ENCODE data around the gene SYNPO. TPM values are rescaled to one million over a fixed set of nuclear protein-coding genes. Genes with fewer than 3 reads are reported as not detected.

Gene SYNPO
- total RNA-seq, 1 donor from 2014 or later = 40.2 TPM

DNA sequence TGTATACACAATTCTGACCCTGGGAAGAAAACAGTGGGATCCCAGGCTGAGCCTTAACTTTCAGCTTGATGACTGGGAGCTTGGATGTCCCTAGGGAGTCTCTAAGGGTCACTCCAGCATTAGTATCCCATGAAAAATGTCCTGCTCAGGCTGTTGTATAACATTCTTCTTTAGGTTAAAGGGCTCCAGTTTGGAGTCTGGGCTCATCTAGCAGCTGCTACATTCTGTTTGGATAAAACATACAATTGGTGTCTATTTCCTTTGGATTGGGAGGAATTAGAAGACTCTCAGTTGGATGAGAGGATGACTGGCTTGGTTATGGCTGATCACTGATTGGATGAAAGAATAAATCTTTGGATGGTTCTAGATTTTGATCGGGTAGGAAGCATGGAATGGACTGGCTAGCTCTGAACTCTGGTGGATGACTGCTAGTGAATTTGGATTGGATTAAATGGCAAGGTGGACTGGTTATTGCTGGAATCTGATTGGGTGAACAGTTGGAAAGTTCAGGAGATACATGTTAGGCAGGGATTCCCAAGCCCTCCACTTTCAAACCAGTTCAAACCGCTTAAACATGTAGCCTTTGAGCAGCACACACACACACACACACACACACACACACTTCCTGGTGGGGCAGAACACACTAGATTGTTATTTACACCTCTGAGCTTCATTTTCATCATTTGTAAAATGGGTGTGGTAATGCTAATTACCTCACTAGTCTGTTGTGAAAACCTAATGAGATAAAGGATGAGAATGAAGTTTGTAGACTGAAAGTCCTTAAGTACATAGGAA, 13.5 kb downstream of the SYNPO start:
- no peak overlapping the region for H2AFZ ChIP-seq (ENCODE audit: low read depth, low read length)
- peaks cover 29% of the 10 kb centered on the region for H3K79me2 ChIP-seq (ENCODE audit: insufficient read depth, low read length)
- Mint-ChIP-seq H3K36me3 (ENCODE audit: low read depth, unreplicated experiment) (peaks cover 24% of the 10 kb centered on the region), H3K4me1 (ENCODE audit: low read depth, unreplicated experiment) (peaks cover 26% of the 10 kb centered on the region), H3K4me3 (ENCODE audit: unreplicated experiment) (no peak overlapping the region), H3K27ac (ENCODE audit: unreplicated experiment) (no peak overlapping the region), H3K9me3 (ENCODE audit: unreplicated experiment) (peaks cover 3% of the 10 kb centered on the region), H3K27me3 (ENCODE audit: low read depth, unreplicated experiment) (peaks cover 19% of the 10 kb centered on the region)
- H3K4me1 ChIP-seq (ENCODE audit: insufficient read depth, low read length) = peaks cover 28% of the 10 kb centered on the region
- no peak overlapping the region for H3K4me2 ChIP-seq (ENCODE audit: low read length)
- H4K20me1 ChIP-seq (ENCODE audit: insufficient read depth, low read length) = peaks cover 67% of the 10 kb centered on the region
- H3K27ac ChIP-seq (ENCODE audit: low read depth, low read length) = no peak overlapping the region
- peaks cover 3% of the 10 kb centered on the region for H3K36me3 ChIP-seq (ENCODE audit: insufficient read depth, low read length)
- H3K4me3 ChIP-seq (ENCODE audit: insufficient read depth, low read depth, low read length) = no peak overlapping the region
- no peak for TF ChIP-seq EZH2 (IDR thresholded peaks at IDR 0.05; ENCODE audit: insufficient read depth, low read length)
- TF ChIP-seq, protein P1, sequence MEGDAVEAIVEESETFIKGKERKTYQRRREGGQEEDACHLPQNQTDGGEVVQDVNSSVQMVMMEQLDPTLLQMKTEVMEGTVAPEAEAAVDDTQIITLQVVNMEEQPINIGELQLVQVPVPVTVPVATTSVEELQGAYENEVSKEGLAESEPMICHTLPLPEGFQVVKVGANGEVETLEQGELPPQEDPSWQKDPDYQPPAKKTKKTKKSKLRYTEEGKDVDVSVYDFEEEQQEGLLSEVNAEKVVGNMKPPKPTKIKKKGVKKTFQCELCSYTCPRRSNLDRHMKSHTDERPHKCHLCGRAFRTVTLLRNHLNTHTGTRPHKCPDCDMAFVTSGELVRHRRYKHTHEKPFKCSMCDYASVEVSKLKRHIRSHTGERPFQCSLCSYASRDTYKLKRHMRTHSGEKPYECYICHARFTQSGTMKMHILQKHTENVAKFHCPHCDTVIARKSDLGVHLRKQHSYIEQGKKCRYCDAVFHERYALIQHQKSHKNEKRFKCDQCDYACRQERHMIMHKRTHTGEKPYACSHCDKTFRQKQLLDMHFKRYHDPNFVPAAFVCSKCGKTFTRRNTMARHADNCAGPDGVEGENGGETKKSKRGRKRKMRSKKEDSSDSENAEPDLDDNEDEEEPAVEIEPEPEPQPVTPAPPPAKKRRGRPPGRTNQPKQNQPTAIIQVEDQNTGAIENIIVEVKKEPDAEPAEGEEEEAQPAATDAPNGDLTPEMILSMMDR (IDR thresholded peaks at IDR 0.05; ENCODE audit: insufficient read depth, low read depth, low read length) = no peak
- H3K9me3 ChIP-seq (ENCODE audit: insufficient read depth, low read depth, low read length) = no peaks in the 10 kb centered on the region
- H3K9ac ChIP-seq (ENCODE audit: low read length) = no peak overlapping the region
- FAIRE-seq = no peak
- no peak for DNase-seq (ENCODE audit: low read depth)
- no peaks in the 10 kb centered on the region for H3K27me3 ChIP-seq (ENCODE audit: insufficient read depth, low read length)

DNA sequence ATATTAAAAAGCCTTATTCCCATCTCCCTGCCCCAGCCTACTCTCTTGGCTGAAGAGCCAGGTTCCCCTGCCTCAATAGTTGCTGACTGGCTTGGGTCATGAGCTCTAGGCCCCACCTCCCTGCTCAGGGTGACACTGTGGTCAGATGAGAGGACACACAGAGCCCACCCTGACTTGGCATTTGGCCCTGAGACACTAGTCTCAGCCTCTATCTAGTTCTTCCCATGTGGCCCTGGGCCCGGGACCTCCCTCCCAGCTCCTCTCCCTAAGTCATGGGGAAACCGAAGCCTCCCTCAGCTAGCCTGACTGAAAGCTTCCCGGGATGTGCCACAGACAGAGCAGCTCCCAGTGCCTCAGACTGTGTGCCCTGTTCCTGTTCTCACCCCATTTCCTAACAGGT, 14.8 kb downstream of the SYNPO start:
- TF ChIP-seq, protein P1 (IDR thresholded peaks at IDR 0.05; ENCODE audit: insufficient read depth, low read depth, low read length) = no peak
- no peak for TF ChIP-seq EZH2 (IDR thresholded peaks at IDR 0.05; ENCODE audit: insufficient read depth, low read length)
- Histone ChIP-seq H3K27me3 (ENCODE audit: insufficient read depth, low read length) (no peaks in the 10 kb centered on the region), H3K9ac (ENCODE audit: low read length) (no peak overlapping the region), H2AFZ (ENCODE audit: low read depth, low read length) (no peak overlapping the region), H3K4me1 (ENCODE audit: insufficient read depth, low read length) (peaks cover 28% of the 10 kb centered on the region), H3K36me3 (ENCODE audit: insufficient read depth, low read length) (peaks cover 3% of the 10 kb centered on the region), H3K4me3 (ENCODE audit: insufficient read depth, low read depth, low read length) (no peak overlapping the region), H3K27ac (ENCODE audit: low read depth, low read length) (no peak overlapping the region), H3K4me2 (ENCODE audit: low read length) (no peak overlapping the region), H3K9me3 (ENCODE audit: insufficient read depth, low read depth, low read length) (no peaks in the 10 kb centered on the region), H4K20me1 (ENCODE audit: insufficient read depth, low read length) (peaks cover 57% of the 10 kb centered on the region), H3K79me2 (ENCODE audit: insufficient read depth, low read length) (peaks cover 22% of the 10 kb centered on the region)
- no peak overlapping the region for H3K27ac Mint-ChIP-seq (ENCODE audit: unreplicated experiment)
- peaks cover 21% of the 10 kb centered on the region for H3K36me3 Mint-ChIP-seq (ENCODE audit: low read depth, unreplicated experiment)
- no peak overlapping the region for H3K4me3 Mint-ChIP-seq (ENCODE audit: unreplicated experiment)
- peaks cover 30% of the 10 kb centered on the region for H3K4me1 Mint-ChIP-seq (ENCODE audit: low read depth, unreplicated experiment)
- no peak for FAIRE-seq
- H3K27me3 Mint-ChIP-seq (ENCODE audit: low read depth, unreplicated experiment) = peaks cover 23% of the 10 kb centered on the region
- no peak for DNase-seq (ENCODE audit: low read depth)
- peaks cover 3% of the 10 kb centered on the region for H3K9me3 Mint-ChIP-seq (ENCODE audit: unreplicated experiment)

All from astrocyte (in vitro differentiated cells and primary cell).